ENCODE data around the gene NUP98.
"Not testable (repeated sequence)": the region's sequence is repeated elsewhere in the genome, so short reads cannot be mapped to it uniquely, and the experiment has no call there.

Gene NUP98

GRCh38 chr11:3799143-3799542 lies 1.8 kb upstream of the NUP98 start:
- DNase-seq (ENCODE audit: low spot score) = no peak

- DNase-seq (ENCODE audit: low spot score) = no peak
Measured at GRCh38 chr11:3796801-3797328, 489 bp downstream of the NUP98 start.

GRCh38 chr11:3796346-3796745 lies 1.0 kb downstream of the NUP98 start:
- DNase-seq (ENCODE audit: low spot score) = no peak

- DNase-seq (ENCODE audit: low spot score) = no peak
Measured at GRCh38 chr11:3796002-3796311, 1.4 kb downstream of the NUP98 start.

DNA sequence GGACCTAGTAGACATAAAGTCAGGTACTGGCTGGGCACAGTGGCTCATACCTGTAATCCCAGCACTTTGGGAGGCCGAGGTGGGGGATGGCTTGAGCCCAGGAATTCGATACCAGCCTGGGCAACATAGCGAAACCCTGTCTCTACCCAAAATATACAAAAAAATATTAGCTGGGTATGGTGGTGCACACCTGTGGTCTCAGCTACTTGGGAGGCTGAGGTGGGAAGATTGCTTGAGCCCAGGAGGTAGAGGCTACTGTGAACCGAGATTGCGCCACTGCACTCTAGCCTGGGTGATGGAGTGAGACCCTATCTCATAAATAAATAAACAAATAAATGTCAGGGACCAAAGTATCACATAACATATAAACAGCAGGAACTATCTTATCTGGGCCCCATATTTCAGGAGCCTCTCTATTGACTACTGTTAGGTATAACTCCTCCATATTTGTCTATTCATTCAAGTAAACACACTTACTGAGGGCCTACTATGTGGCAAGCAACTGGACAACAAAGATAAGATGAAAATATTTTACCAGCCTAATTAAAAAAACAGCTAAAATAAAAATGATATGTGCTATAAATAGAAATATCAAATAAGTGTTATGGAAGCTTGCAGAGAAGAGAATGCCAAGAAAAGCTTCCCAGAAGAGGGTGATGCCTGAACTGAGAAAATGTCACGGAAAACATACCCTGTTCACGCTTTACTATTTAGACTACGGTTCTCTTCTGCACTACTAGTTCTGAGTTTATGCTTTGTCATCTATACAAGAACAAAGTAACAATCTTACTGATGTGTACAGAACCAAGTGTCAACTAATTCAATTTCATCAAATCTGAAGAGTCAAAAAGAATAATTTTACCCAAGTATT lies 2.0 kb downstream of the NUP98 start:
- no peak for DNase-seq (ENCODE audit: low spot score)

DNA sequence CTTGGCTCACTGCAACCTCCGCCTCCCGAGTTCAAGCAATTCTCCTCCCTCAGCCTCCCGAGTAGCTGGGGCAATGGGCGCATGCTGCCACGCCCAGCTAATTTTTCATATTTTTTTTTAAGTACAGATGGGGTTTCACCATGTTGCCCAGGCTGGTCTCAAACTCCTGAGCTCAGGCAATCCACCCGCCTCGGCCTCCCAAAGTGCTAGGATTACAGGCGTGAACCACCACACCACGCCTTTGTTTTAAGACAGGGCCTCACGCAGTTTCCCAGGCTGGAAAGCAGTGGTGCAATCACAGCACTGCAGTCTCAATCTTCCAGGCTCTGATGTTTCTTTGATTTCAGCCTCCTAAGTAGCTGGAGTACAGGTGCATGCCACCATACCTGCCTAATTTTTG lies 3.0 kb downstream of the NUP98 start:
- not testable (repeated sequence) for DNase-seq (ENCODE audit: low spot score)

- DNase-seq (ENCODE audit: low spot score) = no peak
Measured at GRCh38 chr11:3786781-3787428, 10.4 kb downstream of the NUP98 start.

DNA sequence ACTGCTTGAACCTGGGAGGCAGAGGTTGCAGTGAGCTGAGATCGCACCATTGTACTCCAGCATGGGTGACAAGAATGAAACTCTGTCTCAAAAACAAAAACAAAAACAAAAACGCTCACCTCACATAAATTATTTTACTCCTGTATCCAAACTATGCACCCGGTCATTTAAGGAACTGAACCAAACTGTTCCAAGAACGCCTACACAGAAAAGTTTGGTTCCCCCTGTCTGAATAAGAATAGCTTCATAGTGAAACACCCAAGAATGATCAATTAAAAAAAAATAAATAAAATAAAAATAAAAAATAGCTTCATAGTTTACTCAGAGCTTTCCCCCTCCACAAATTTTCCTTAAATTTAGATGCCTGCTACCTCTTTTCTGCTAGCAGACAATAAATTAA lies 13.7 kb downstream of the NUP98 start:
- DNase-seq (ENCODE audit: low spot score) = no peak

GRCh38 chr11:3782963-3783362 lies 14.4 kb downstream of the NUP98 start:
- DNase-seq (ENCODE audit: low spot score) = no peak

DNA sequence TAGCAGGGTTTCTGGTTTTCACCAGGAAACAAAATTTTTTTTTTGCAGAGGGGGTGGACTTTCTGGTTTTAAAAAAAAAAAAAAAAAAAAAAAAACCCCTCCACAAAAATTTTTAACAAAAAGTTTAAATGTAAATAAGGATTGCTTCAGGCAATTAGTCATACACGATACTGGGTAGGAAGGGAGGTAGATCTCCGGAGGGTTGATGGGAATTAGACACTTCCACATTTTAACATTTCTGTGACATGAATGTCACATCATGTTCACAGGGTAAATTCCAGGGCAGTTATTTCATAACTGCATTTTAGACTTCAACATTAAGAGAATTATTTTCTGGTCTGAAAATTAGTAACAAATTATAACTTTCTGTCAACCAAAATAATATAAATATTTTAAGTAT lies 15.9 kb downstream of the NUP98 start:
- no peak for DNase-seq (ENCODE audit: low spot score)

DNA sequence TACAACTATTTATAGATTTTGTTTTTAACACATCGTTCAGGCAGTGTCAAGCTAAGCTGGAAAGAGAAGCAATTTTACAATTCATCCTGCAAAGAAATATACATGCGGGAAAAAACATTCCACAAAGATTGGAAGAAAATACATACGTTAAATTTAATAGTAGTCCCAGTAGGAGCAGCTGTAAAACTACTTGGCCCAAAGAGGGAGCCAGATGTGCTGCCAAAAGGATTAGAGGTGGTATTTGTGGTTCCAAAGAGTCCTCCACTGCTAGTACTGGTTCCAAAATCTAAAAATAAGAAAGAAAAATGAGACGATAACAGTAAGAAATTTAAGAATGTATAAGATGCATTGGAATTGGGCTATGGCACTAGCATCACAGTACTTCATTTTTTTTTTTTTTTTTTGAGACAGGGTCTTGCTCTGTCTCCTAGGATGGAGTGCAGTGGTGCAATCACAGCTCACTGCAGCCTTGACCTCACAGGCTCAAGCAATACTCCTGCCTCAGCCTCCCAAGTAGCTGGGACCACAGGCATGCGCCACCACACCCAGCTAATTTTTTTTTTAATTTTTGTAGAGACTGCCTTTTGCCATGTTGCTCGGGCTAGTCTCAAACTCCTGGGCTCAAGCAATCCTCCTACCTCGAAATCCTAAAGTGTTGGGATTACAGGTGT lies 21.5 kb downstream of the NUP98 start:
- DNase-seq (ENCODE audit: low spot score) = no peak

GRCh38 chr11:3773180-3773579 lies 24.2 kb downstream of the NUP98 start:
- no peak for DNase-seq (ENCODE audit: low spot score)

GRCh38 chr11:3767536-3767935 lies 29.8 kb downstream of the NUP98 start:
- no peak for DNase-seq (ENCODE audit: low spot score)

- DNase-seq (ENCODE audit: low spot score) = not testable (repeated sequence)
Measured at GRCh38 chr11:3766836-3767235, 30.5 kb downstream of the NUP98 start.

GRCh38 chr11:3764266-3764665 lies 33.1 kb downstream of the NUP98 start:
- no peak for DNase-seq (ENCODE audit: low spot score)

DNA sequence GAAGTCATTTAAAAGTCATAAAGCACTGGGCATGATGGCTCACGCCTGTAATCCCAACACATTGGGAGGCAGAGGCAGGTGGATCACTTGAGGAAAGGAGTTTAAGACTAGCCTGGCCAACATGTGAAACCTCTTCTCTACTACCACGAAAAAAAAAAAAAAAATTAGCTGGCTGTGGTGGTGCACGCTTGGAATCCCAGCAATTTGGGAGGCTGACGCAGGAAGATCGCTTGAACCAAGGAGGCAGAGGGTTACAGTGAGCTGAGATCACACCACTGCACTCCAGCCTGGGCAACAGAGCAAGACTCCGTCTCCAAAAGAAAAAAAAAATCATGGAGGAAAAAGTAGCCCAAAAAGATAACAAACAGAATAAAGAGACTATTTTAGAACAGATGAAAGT lies 42.2 kb downstream of the NUP98 start:
- DNase-seq (ENCODE audit: low spot score) = no peak

DNA sequence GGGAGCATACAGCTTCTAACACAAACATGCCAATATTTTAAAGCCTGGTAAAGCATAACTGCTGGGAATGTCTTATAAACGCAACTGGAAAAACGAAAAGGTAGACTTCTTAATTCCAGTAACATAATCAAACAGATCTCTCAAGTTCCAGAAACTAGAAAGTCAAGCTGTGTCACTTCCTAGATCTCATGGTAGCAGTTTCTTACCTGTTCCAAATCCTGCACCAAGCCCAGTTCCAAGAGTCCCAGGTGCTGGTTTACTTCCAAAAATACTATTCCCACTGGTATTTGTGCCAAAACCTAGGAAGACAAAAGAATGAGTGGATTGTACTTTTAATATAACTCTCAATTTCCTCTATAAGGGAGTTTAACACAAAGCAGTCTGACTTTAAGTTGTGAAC lies 44.2 kb downstream of the NUP98 start:
- DNase-seq (ENCODE audit: low spot score) = no peak

- DNase-seq (ENCODE audit: low spot score) = no peak
Measured at GRCh38 chr11:3747704-3748103, 49.6 kb downstream of the NUP98 start.

DNA sequence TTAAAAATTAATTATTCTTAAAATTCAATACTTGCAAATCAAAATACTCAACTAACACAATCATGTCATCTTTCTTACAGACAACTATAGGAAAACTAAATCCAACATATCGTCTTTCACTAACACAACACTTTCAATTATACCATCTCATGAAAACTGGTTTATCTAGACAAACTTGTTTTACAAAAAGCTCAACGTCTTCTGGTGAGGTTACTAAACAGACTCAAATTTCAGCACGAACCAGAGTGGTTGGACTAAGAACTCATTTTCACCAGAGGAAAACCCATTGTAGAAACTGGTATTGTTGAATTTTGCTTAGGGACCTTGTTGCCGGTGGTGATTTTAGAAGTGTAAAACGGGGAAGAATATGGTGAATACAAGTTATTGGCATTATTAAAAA lies 52.2 kb downstream of the NUP98 start:
- DNase-seq (ENCODE audit: low spot score) = no peak

GRCh38 chr11:3738723-3739122 lies 58.6 kb downstream of the NUP98 start:
- no peak for DNase-seq (ENCODE audit: low spot score)

GRCh38 chr11:3738241-3738640 lies 59.1 kb downstream of the NUP98 start:
- no peak for DNase-seq (ENCODE audit: low spot score)

DNA sequence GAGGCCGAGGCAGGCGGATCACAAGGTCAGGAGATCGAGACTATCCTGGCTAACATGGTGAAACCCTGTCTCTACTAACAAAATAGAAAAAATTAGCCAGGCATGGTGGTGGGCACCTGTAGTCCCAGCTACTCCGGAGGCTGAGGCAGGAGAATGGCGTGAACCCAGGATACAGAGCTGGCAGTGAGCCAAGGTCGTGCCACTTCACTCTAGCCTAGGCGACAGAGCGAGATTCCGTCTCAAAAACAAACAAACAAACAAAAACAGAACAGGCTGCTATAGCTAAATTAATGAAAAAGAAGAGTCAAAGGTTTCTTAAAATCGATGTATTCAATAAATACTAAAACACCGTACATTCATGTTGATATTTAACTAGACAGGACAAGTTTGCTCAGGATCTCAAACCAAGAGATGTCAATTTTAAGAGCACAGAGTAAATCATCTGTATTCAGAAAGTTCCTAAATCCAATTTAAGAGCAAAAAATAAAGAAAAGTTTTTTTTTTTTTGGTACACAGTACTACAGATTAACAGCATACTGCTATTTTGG lies 59.9 kb downstream of the NUP98 start:
- no peak for DNase-seq (ENCODE audit: low spot score)

- DNase-seq (ENCODE audit: low spot score) = no peak
Measured at GRCh38 chr11:3736816-3737215, 60.5 kb downstream of the NUP98 start.
